HCT116 (cell line): Measurements from ENCODE around the gene TPST1. TPM values are rescaled to one million over a fixed set of nuclear protein-coding genes. Genes with fewer than 3 reads are reported as not detected.

Experiments used
- ATAC-seq: fragments of 200-7000 bp; cut with Tn5 transposase; 2 replicates; pipeline ENCODE4 v1.9.1; 2020; ENCODE audit warnings: mild to moderate bottlenecking, moderate library complexity
- BruUV-seq: library from RNA; stranded (reverse); fragments of 400-500 nt; replicated peaks from 2 replicates; lab custom pipeline; 2021; lab: Mats Ljungman, UMichigan
- CTCF ChIA-PET: fragments of 300-600 bp; sonication (Branson Sonifier 250); formaldehyde crosslinking; loops from one replicate; lab custom pipeline; 2021; ENCODE audit warnings: antibody characterized with exemption; lab: Charles Lee
- POLR2A ChIA-PET: fragments of 300-600, 350-600 bp; sonication (Branson Sonifier 250); formaldehyde crosslinking; loops from one replicate; lab custom pipeline; 2021; ENCODE audit warnings: antibody characterized with exemption; lab: Charles Lee
- RAD21 ChIA-PET, 2 experiments: fragments of 300-600 bp; sonication (Branson Sonifier 250); formaldehyde crosslinking; loops; one replicate each; lab custom pipeline; 2023; ENCODE audit warnings: low total read pairs in 2 of 2; ENCODE audit not compliant: uncharacterized antibody in 2 of 2, unreplicated experiment in 2 of 2, low non-redundant PET in 1 of 2; lab: Charles Lee
- DNase-seq: peaks from one replicate; pipeline ENCODE4 v3.0.0-alpha.2; 2010; ENCODE audit warnings: low read depth, low spot score
- H2AFZ ChIP-seq: fragments of 200-600 bp; shearing (Covaris generic), sonication (generic); 2 replicates; pipeline ENCODE4 v1.6.1; 2017; ENCODE audit warnings: low read depth, mixed run types, mixed read lengths, antibody characterized with exemption, low read length; ENCODE audit not compliant: poor library complexity, severe bottlenecking
- H3K27ac ChIP-seq: 2 replicates; pipeline ENCODE4 v1.5.1; 2012; ENCODE audit warnings: low read depth, low read length
- H3K27me3 ChIP-seq: fragments of 200-600 bp; sonication (generic); 2 replicates; pipeline ENCODE4 v1.6.1; 2016; ENCODE audit warnings: mixed run types, low read length, mixed read lengths; ENCODE audit not compliant: insufficient read depth
- H3K36me3 ChIP-seq, 2 experiments: fragments of 200-500 bp in 1 of 2; fragments of 200-600 bp in 1 of 2; sonication (Bioruptor generic) in 1 of 2; sonication (generic) in 1 of 2; 2 replicates each; pipeline versions ENCODE4 v1.5.1 to v1.6.1; 2014 to 2016; ENCODE audit warnings: low read length in 2 of 2, inconsistent platforms in 1 of 2, mixed read lengths in 1 of 2, mixed run types in 1 of 2; ENCODE audit not compliant: insufficient read depth in 2 of 2, control insufficient read depth in 1 of 2
- H3K4me1 ChIP-seq, 2 experiments: fragments of 200-600 bp in 1 of 2; sonication (generic) in 1 of 2; 2 replicates each; pipeline versions ENCODE4 v1.5.1 to v1.6.1; 2012 to 2017; ENCODE audit warnings: low read length in 2 of 2, inconsistent platforms in 1 of 2, mild to moderate bottlenecking in 1 of 2, mixed read lengths in 1 of 2, mixed run types in 1 of 2, moderate library complexity in 1 of 2; ENCODE audit not compliant: insufficient read depth in 2 of 2, control insufficient read depth in 1 of 2
- H3K4me2 ChIP-seq: fragments of 200-600 bp; sonication (generic); 2 replicates; pipeline ENCODE4 v1.6.1; 2017; ENCODE audit warnings: mixed run types, low read length, mixed read lengths
- H3K4me3 ChIP-seq, 2 experiments: fragments of 200-600 bp in 1 of 2; sonication (generic) in 1 of 2; replicated peaks in 1 of 2; 2 replicates each; pipeline ENCODE4 v1.5.1; 2011 to 2016; ENCODE audit warnings: low read length in 2 of 2, control low read depth in 1 of 2, low read depth in 1 of 2, mild to moderate bottlenecking in 1 of 2, mixed read lengths in 1 of 2, mixed run types in 1 of 2
- H3K79me2 ChIP-seq: fragments of 200-600 bp; sonication (generic); 2 replicates; pipeline ENCODE4 v1.6.1; 2017; ENCODE audit warnings: mild to moderate bottlenecking, mixed run types, low read length, moderate library complexity, mixed read lengths; ENCODE audit not compliant: insufficient read depth
- H3K9ac ChIP-seq: fragments of 200-600 bp; sonication (generic); 2 replicates; pipeline ENCODE4 v1.6.1; 2016; ENCODE audit warnings: low read length, mixed read lengths
- H3K9me2 ChIP-seq: fragments of 200-600 bp; sonication (generic), shearing (Covaris generic); 2 replicates; pipeline ENCODE4 v1.6.1; 2017; ENCODE audit warnings: mixed run types, mild to moderate bottlenecking, moderate library complexity; ENCODE audit not compliant: insufficient read depth
- H3K9me3 ChIP-seq, 2 experiments: fragments of 200-500 bp in 1 of 2; fragments of 200-600 bp in 1 of 2; sonication (Bioruptor generic) in 1 of 2; sonication (generic) in 1 of 2; 2 replicates each; pipeline ENCODE4 v1.6.1; 2014 to 2017; ENCODE audit warnings: low read length in 2 of 2, mixed read lengths in 2 of 2, inconsistent platforms in 1 of 2, low read depth in 1 of 2, mild to moderate bottlenecking in 1 of 2, mixed run types in 1 of 2, moderate library complexity in 1 of 2; ENCODE audit not compliant: control insufficient read depth in 1 of 2, insufficient read depth in 1 of 2
- H4K20me1 ChIP-seq: fragments of 200-600 bp; sonication (generic), shearing (Covaris generic); 2 replicates; pipeline ENCODE4 v1.6.1; 2017; ENCODE audit warnings: mixed run types, mild to moderate bottlenecking, moderate library complexity; ENCODE audit not compliant: insufficient read depth
- CBX3 ChIP-seq: IDR thresholded peaks from 2 replicates; pipeline ENCODE4 v1.6.1; 2012; ENCODE audit warnings: low read depth
- CEBPB ChIP-seq: IDR thresholded peaks from 2 replicates; pipeline ENCODE4 v1.6.1; 2012; ENCODE audit warnings: low read depth
- EGR1 ChIP-seq: IDR thresholded peaks from 2 replicates; pipeline ENCODE4 v1.6.1; 2012; ENCODE audit warnings: low read depth
- EZH2 ChIP-seq: fragments of 200-600 bp; sonication (generic); IDR thresholded peaks from 2 replicates; pipeline ENCODE4 v1.6.1; 2017; ENCODE audit warnings: antibody characterized with exemption, mixed run types
- EZH2phosphoT487 ChIP-seq: fragments of 200-600 bp; IDR thresholded peaks from 2 replicates; pipeline ENCODE4 v1.6.1; 2018; ENCODE audit warnings: antibody characterized with exemption, borderline replicate concordance
- JUND ChIP-seq: IDR thresholded peaks from 2 replicates; pipeline ENCODE4 v1.6.1; 2012
- RAD21 ChIP-seq: IDR thresholded peaks from 2 replicates; pipeline ENCODE4 v1.6.1; 2012; ENCODE audit warnings: low read depth, mild to moderate bottlenecking
- REST ChIP-seq: IDR thresholded peaks from 2 replicates; pipeline ENCODE4 v1.6.1; 2012; ENCODE audit warnings: low read depth
- SP1 ChIP-seq: IDR thresholded peaks from 2 replicates; pipeline ENCODE4 v1.6.1; 2012; ENCODE audit warnings: low read depth
- TCF7L2 ChIP-seq: IDR thresholded peaks from 2 replicates; pipeline ENCODE4 v1.7.0; 2011; ENCODE audit warnings: borderline replicate concordance, inconsistent platforms; ENCODE audit not compliant: insufficient read depth, insufficient read length; ENCODE audit errors: extremely low read depth
- YY1 ChIP-seq: IDR thresholded peaks from 2 replicates; pipeline ENCODE4 v1.6.1; 2011; ENCODE audit warnings: low read length, low read depth, moderate library complexity, mild to moderate bottlenecking; ENCODE audit not compliant: insufficient replicate concordance; ENCODE audit errors: extremely low read depth
- ZFX ChIP-seq: fragments of 450-650 bp; IDR thresholded peaks from 2 replicates; pipeline ENCODE4 v1.6.1; 2017
- ZNF274 ChIP-seq: fragments of 200-500 bp; sonication (Bioruptor generic); IDR thresholded peaks from 2 replicates; pipeline ENCODE4 v1.6.1; 2014; ENCODE audit warnings: mild to moderate bottlenecking, low read depth, low read length, inconsistent platforms
- intact Hi-C: fragments of 100-400 bp; cut with micrococcal nuclease; formaldehyde crosslinking; loops from 2 replicates; pipeline ENCODE4 v1.10.0; 2022
- total RNA-seq: library from RNA; stranded (reverse); gene quantifications from one replicate; pipeline ENCODE4 v1.2.1, GENCODE V29; 2021; ENCODE audit not compliant: unreplicated experiment
- TF ChIP-seq, protein P1 (sequence below), 3 experiments: fragments of 200-600 bp in 1 of 3; sonication (generic) in 1 of 3; IDR thresholded peaks in 2 of 3; conservative IDR thresholded peaks in 1 of 3; 2 replicates each; pipeline ENCODE4 v1.5.1; 2012 to 2017; ENCODE audit warnings: low read depth in 2 of 3, low read length in 2 of 3, antibody characterized with exemption in 1 of 3, borderline replicate concordance in 1 of 3, control low read depth in 1 of 3, mild to moderate bottlenecking in 1 of 3, mixed read lengths in 1 of 3, mixed run types in 1 of 3, moderate library complexity in 1 of 3; ENCODE audit not compliant: insufficient read depth in 1 of 3
- TF ChIP-seq, protein P2 (sequence below): IDR thresholded peaks from 2 replicates; pipeline ENCODE4 v1.6.1; 2012

TPST1 gene
- total RNA-seq, 1 experiment from 2014 or later = 11.4 TPM

GRCh38 chr7:66330961-66331360 lies 125.8 kb downstream of the TPST1 start:
- Histone ChIP-seq H4K20me1 (no peaks in the 10 kb centered on the region), H3K4me1 (no peaks in the 10 kb centered on the region), H3K36me3 (no peaks in the 10 kb centered on the region), H3K4me2 (no peak overlapping the region), H3K27ac (no peak overlapping the region), H3K79me2 (no peaks in the 10 kb centered on the region), H2AFZ (no peak overlapping the region), H3K4me3 (no peak overlapping the region), H3K9ac (no peak overlapping the region), H3K9me2 (no peaks in the 10 kb centered on the region), H3K27me3 (no peaks in the 10 kb centered on the region), H3K9me3 (no peaks in the 10 kb centered on the region)
- no TSS peak for BruUV-seq
- CTCF ChIA-PET = no interaction called here
- POLR2A ChIA-PET = no interaction called here
- TF ChIP-seq ZFX (no peak), SP1 (no peak), EZH2 (no peak), JUND (no peak), EGR1 (no peak)
- TF ChIP-seq, protein P1, sequence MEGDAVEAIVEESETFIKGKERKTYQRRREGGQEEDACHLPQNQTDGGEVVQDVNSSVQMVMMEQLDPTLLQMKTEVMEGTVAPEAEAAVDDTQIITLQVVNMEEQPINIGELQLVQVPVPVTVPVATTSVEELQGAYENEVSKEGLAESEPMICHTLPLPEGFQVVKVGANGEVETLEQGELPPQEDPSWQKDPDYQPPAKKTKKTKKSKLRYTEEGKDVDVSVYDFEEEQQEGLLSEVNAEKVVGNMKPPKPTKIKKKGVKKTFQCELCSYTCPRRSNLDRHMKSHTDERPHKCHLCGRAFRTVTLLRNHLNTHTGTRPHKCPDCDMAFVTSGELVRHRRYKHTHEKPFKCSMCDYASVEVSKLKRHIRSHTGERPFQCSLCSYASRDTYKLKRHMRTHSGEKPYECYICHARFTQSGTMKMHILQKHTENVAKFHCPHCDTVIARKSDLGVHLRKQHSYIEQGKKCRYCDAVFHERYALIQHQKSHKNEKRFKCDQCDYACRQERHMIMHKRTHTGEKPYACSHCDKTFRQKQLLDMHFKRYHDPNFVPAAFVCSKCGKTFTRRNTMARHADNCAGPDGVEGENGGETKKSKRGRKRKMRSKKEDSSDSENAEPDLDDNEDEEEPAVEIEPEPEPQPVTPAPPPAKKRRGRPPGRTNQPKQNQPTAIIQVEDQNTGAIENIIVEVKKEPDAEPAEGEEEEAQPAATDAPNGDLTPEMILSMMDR (IDR thresholded peaks at IDR 0.05 in 2 of 3, conservative IDR thresholded peaks at IDR 0.05 in 1 of 3; ENCODE audit: borderline replicate concordance in 1 of 3, insufficient read depth in 1 of 3, low read depth in 2 of 3, low read length in 2 of 3) = no peak
- DNase-seq (no peak), ATAC-seq (no peak)
- intact Hi-C loops = no loop called here
- RAD21 ChIA-PET = no interaction called here

DNA sequence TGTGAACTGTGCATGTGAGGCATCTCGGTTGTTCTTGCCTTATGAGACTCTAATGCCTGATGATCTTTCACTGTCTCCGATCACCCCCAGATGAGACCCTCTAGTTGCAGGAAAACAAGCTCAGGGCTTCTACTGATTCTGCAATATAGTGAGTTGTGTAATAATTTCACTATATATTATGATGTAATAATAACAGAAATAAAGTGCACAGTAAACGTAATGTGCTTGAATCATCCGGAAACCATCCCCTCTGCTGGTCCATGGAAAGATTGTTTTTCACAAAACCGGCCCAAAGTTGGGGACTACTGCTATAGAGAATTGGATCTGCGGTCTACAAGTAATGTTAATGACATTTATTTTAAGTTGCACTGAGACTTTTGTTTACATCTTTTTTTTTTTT lies 126.7 kb downstream of the TPST1 start:
- intact Hi-C loops = no loop called here
- H3K4me2 ChIP-seq = no peak overlapping the region
- TF ChIP-seq ZNF274 (no peak), REST (no peak), YY1 (no peak), EZH2phosphoT487 (no peak), CBX3 (no peak), SP1 (no peak), TCF7L2 (no peak), CEBPB (no peak), RAD21 (no peak)
- TF ChIP-seq, protein P2, sequence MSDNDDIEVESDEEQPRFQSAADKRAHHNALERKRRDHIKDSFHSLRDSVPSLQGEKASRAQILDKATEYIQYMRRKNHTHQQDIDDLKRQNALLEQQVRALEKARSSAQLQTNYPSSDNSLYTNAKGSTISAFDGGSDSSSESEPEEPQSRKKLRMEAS = no peak

More for the DNA sequence above, 126.7 kb downstream of the TPST1 start:
- H2AFZ ChIP-seq = no peak overlapping the region
- H4K20me1 ChIP-seq = no peaks in the 10 kb centered on the region
- no TSS peak for BruUV-seq
- CTCF ChIA-PET = no interaction called here
- RAD21 ChIA-PET = no interaction called here
- no peak overlapping the region for H3K9ac ChIP-seq
- DNase-seq (no peak), ATAC-seq (no peak)
- H3K9me3 ChIP-seq = no peaks in the 10 kb centered on the region
- POLR2A ChIA-PET = no interaction called here
- H3K27ac ChIP-seq = no peak overlapping the region
- H3K27me3 ChIP-seq = no peaks in the 10 kb centered on the region
- no peaks in the 10 kb centered on the region for H3K36me3 ChIP-seq
- no peaks in the 10 kb centered on the region for H3K4me1 ChIP-seq
- no peak overlapping the region for H3K4me3 ChIP-seq
- H3K79me2 ChIP-seq = no peaks in the 10 kb centered on the region
- no peaks in the 10 kb centered on the region for H3K9me2 ChIP-seq
